Astrocyte of the spinal cord (primary cell): ENCODE data around the gene RPS3.

Experiments used
- DNase-seq: peaks from one replicate; pipeline ENCODE4 v3.0.0; 2011; ENCODE audit warnings: low read depth, low spot score
- H3K4me3 ChIP-seq: 2 replicates; pipeline ENCODE4 v1.5.1; 2011; ENCODE audit warnings: low read depth, mild to moderate bottlenecking, low read length, moderate library complexity
- CTCF ChIP-seq: IDR thresholded peaks from 2 replicates; pipeline ENCODE4 v1.5.1; 2012; ENCODE audit warnings: low read depth, mild to moderate bottlenecking, low read length, inconsistent platforms
- in situ Hi-C: cut with HindIII; loops from 2 replicates; pipeline ENCODE4 v1.10.0; 2017; ENCODE audit warnings: low sequenced_read_pairs

Gene RPS3

GRCh38 chr11:75388386-75389275 lies 10.7 kb upstream of the RPS3 start:
- peak; percentile 72 for DNase-seq
- in situ Hi-C loops, result no loop called here
- peak; percentile 84 for TF ChIP-seq CTCF
- H3K4me3 ChIP-seq, result no peak overlapping the region

- no peak overlapping the region for H3K4me3 ChIP-seq
- no peak for TF ChIP-seq CTCF
- in situ Hi-C loops, result no loop called here
Measured at GRCh38 chr11:75389276-75389605, 10.1 kb upstream of the RPS3 start.

GRCh38 chr11:75389925-75390324 lies 9.4 kb upstream of the RPS3 start:
- no peak for DNase-seq
- no peak overlapping the region for H3K4me3 ChIP-seq
- no peak for TF ChIP-seq CTCF
- in situ Hi-C loops, result no loop called here

More at GRCh38 chr11:75389276-75389605, 10.1 kb upstream of the RPS3 start:
- DNase-seq, result no peak

- in situ Hi-C loops, result no loop called here
- DNase-seq, result no peak
- no peak overlapping the region for H3K4me3 ChIP-seq
- TF ChIP-seq CTCF, result no peak
Measured at GRCh38 chr11:75394085-75394840, 5.1 kb upstream of the RPS3 start.

DNA sequence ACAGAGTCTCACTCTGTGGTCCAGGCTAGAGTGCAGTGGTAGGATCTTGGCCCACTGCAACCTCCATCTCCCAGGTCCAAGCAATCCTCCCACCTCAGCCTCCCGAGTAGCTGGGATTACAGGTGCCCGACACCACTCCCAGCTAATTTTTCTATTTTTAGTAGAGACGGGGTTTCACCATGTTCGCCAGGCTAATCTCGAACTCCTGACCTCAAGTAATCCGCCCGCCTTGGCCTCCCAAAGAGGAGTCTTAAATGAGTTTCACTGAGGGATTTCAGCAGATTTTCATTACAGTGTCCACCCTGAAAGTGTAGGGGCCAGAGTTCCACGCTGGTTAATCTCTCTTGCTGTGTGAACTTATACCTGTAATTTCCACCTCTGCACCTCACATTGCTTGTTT lies 412 bp upstream of the RPS3 start:
- DNase-seq, result no peak
- no peak for TF ChIP-seq CTCF
- no peak overlapping the region for H3K4me3 ChIP-seq
- in situ Hi-C loops, result no loop called here

DNA sequence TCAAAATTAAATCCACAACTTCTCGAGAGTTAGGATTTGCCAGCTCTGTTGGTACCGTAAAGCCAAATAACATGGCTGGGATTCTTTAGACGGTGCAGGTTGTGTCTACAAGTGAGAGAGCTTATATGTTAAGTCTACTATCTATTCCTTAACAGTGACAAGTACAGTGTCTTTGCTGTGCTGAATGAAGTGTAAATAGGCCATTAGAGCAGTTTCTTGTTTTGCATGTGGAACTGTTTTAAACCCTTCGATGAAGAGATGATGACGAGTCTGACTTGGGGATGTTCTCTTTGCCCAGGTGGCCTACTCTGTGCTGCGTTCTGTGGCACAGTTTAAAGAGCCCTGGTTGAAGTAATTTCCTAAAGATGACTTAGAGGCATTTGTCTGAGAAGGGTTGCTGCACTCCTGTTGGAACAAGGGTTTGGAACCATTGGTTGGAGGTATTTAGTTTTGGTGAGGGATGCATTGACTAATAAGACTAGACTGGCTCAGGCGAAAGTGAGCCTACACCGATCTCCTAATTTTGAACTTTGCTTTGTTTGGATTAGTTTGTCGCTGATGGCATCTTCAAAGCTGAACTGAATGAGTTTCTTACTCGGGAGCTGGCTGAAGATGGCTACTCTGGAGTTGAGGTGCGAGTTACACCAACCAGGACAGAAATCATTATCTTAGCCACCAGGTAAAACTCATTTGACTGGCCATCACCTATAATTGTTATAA lies 988 bp downstream of the RPS3 start:
- in situ Hi-C loops, result no loop called here
- H3K4me3 ChIP-seq, result peak overlapping the region; percentile 100
- no peak for TF ChIP-seq CTCF
- no peak for DNase-seq
